Hematopoietic multipotent progenitor cell (in vitro differentiated cells): ENCODE measurements around the gene AMBN. TPM values are rescaled to one million over a fixed set of nuclear protein-coding genes. Genes with fewer than 3 reads are reported as not detected.
A peak's percentile ranks its signal among the peaks of the same experiment; 100 is the strongest.
"Not testable (repeated sequence)": the region's sequence is repeated elsewhere in the genome, so short reads cannot be mapped to it uniquely, and the experiment has no call there.

Experiments
- DNase-seq, 3 donors: peaks; one replicate each; pipeline ENCODE4 v3.0.0-alpha.2; 2011 to 2015; ENCODE audit warnings: low read depth in 2 of 3, low spot score in 2 of 3
- total RNA-seq: library from RNA; depleted of rRNA; stranded (reverse); fragments of >200 nt; gene quantifications from one replicate; pipeline ENCODE4 v1.2.3, GENCODE V29; 2012

The AMBN gene
- total RNA-seq, 1 donor = not detected

- no peak for DNase-seq
Measured at GRCh38 chr4:70607334-70607853, 15.3 kb downstream of the AMBN start.

DNA sequence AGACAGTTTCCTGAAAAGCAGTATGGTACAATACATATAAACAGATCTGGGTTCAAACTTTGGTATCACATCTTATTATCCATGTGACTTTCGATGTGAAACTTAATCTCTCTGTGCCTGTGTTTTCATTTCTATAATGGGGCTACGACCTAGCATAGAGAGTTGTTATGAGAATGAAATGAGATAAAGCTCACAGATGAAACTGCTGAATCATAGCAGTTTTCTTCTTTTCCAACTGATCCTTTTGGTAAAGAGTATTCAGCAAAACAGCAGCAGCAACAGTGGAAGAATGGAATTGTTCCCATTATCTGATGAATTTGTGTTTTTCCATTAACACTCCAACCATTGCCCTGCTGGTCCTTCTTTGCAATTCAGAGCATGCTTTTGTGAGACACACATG lies 16.3 kb downstream of the AMBN start:
- no peak for DNase-seq

DNA sequence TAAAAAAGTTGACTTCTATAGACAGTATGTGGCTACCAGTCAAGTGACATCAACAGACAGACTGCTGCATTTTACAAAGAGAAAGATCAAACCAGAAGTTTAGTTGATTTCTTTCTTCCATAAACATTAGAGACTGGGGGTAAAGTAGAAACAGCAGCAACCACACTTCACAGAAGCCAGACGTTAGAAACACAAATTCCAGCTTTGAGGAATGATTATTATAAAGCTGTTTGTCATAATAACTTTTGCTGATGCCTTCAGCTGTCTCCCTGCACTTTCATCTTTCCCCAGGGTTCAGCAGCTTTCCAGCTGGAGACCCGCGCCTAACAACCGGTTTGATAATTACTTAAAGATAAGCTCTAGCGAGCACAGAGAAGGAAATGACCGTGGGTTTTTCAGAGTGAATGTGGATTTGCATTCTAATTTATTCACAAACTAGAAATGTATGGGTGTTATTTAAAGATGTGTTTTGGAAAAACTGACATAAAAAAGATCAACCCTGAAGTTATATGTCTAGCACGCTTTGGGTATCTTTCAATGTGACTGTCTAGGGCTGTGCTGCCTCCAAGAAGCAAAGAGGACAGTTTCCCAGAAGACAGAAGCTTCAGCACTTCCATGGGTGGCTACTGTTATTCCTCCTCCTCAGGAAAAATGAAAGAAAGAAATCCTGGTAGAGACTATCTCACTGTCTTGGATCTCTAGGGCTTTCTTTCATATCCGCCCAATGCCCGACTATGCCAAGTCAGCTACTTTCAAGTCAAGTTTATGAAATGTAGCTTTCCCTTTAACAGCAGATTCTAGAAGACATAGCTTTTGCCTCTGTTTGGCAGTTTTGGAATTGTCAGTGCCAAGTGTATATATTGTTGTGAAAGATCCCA lies 21.5 kb downstream of the AMBN start:
- DNase-seq = no peak

- peak in 1 of 3 donors; percentile 36 for DNase-seq
Measured at GRCh38 chr4:70614184-70614555, 22.1 kb downstream of the AMBN start.

GRCh38 chr4:70619288-70619687 lies 27.2 kb downstream of the AMBN start:
- no peak for DNase-seq

DNA sequence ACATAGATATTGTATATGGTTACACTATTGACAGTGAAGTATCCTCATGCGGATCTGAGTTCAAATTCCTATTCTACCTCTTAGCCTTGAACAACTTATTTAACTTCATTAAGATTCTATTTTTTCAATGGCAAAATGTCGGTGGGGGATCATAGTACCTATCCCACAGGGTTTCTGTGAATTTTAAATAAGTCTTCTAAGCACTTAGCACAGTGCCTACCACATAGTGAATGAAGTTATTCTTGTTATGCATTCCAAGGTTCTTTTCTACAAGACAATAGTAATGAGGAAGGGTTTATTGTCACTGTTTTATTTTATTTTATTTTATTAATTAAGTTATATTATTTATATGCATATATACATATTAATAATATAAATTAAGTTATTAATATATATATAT lies 27.7 kb downstream of the AMBN start:
- DNase-seq = peak in 1 of 3 donors; percentile 21

DNA sequence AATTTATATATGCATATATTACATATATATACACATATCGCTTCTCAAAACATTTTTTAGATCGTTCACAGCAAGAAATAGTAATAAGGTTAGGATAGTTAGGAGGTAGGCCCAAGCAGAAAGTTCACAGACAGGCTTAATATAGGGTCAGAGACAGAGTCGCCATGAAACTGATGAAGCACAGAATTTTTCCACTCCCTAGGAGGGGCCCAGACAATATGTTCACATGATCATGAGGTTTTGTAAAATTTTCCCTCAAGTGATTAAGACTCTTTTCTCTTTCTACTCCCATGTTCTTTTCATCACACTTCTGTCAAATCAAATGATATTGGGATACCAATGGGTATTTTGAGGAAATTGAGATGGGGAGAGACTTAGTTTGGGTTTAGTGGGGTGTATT lies 31.3 kb downstream of the AMBN start:
- DNase-seq = peak in 1 of 3 donors; percentile 21

GRCh38 chr4:70624226-70624793 lies 32.3 kb downstream of the AMBN start:
- no peak for DNase-seq

GRCh38 chr4:70627620-70628019 lies 35.6 kb downstream of the AMBN start:
- DNase-seq = no peak

GRCh38 chr4:70628444-70628843 lies 36.4 kb downstream of the AMBN start, which contains the start of gene ENAM:
Gene ENAM, plus strand, starts transcription at chr4:70628744. Its CDS starts 757 bp downstream, at chr4:70629501.
- DNase-seq = no peak

DNA sequence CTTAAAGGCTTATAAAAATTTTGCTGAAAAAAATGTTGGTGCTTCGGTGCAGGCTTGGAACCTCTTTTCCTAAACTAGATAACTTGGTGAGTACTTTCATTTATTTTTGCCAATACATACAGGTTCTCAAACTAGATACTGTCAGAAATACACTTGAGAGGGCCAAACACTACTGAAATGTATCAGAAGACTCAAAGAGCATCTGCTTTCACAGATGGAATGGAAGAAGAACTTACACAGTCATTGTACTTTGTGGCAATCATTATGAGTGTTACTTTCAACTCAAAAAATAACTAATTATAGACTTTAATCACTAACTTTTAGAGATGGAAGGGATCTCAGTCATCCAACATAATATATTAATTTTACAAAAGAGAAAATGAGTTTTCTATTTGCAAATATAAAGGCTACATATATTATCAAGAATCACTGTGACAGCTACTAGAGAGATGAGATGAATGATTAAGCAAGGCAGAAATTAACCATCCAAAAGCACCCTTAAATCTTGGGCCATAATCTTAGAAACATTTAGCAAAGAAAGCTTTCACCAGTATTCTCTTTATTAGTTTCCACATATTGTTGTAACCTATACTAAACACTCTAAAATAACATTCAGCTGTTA lies 37.5 kb downstream of the AMBN start:
- no peak for DNase-seq

- no peak for DNase-seq
Measured at GRCh38 chr4:70630162-70630561, 38.1 kb downstream of the AMBN start.

GRCh38 chr4:70632028-70632427 lies 40.0 kb downstream of the AMBN start:
- no peak for DNase-seq

DNA sequence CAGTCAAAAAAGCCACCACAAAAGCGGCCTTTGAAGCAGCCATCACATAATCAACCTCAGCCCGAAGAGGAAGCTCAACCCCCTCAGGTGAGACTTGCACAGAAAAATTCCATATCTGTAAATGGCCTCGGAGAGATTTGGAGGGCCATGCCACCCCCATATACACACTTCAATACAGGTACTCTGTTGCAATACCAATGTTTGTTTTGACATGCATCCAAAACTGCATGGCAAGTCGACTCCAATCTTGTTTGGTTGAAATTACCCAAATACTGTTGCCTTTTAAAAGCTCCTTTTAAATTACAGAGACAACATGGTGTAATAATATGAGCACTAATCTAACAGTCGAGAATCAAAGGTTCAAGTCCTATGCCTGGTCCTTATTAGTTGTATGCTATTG lies 42.4 kb downstream of the AMBN start:
- no peak for DNase-seq

DNA sequence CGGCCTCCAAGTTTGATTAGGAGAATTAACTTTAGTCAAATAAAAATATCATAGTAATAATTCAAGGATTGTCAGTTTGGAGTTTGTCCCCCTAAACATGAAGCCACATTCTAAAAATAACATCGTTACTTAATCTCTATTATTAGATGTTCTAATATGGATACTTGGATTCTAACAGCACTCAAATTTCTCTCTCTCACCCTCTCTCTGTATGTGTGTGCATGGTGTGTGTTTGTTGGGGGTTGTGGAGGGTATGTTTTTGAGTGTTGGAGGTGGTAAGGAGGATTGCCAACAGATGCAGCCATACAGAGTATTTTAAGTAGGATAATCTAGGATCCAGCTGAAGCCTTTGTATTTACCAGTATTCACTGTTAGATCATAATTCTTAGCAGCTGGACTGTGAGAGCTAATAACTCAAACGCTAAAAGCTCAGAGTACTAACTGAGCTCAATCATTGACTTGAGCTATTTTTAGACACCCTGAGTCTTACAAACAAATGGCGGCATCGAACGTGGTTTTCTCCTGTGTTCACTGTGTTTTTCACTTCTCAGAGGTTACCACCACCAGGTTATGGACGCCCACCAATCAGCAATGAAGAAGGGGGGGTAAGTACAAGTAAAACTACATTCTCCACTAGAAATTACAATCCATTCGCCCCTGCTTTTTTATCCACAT lies 45.3 kb downstream of the AMBN start:
- DNase-seq = no peak

- DNase-seq = no peak
Measured at GRCh38 chr4:70640192-70640591, 48.1 kb downstream of the AMBN start.

GRCh38 chr4:70650741-70651140 lies 58.7 kb downstream of the AMBN start:
- not testable (repeated sequence) for DNase-seq

DNA sequence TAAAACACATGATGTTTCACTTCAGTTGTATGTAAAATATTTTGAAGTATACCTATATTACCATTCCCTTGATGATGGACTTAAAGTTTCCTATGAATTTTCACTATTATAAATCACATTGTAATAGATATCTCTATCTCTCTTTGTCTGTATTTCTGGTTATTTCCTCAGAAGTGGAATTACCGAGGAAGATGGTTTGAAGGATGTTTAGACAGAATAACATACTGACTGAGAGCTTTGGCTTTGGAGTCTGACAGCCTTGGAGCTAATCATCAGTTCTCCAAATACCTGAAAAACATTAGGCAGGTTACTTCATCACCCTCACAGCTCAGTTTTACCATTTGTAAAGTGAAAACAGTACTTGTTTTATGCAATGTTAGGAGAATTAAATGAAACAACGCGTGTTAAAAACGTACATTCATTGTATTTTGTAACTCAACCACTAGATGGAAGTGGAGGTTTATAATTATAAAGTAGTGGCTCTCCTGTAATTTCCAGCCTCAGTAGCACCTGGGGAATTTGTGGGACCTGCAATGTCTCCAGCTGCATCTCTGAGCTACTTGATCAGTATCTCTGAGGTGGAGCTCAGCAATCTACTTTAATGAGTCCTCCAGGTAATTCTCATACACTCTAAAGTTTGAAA lies 59.9 kb downstream of the AMBN start:
- DNase-seq = peak in 2 of 3 donors; percentile 25 to 45

DNA sequence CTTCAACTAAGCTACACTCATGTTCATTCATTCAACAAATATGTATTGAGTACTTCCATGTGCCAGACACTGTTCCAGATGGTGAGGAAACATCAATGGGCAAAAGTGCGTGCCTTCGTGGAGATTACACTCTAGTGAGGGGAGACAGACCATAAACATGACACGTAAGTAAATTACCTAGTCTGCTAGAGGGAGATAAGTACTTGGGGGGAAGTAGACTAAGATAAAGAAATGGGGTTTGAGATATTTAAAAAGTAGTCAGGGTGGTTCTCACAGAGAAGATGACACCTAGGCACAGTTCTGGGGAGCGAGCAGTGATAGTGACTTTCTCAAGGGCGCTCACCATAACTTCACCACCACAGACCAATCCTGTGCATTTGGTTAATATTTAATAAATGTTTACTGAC lies 62.6 kb downstream of the AMBN start:
- DNase-seq = peak in 2 of 3 donors; percentile 26 to 53
